Type B pancreatic cell (in vitro differentiated cells): Measurements from ENCODE around the gene PRSS27. TPM values are rescaled to one million over a fixed set of nuclear protein-coding genes. Genes with fewer than 3 reads are reported as not detected.

Experiments
- DNase-seq: peaks from one replicate; pipeline ENCODE4 v3.0.0; 2021; ENCODE audit warnings: mixed read lengths; ENCODE audit not compliant: unreplicated experiment; ENCODE audit errors: extremely low spot score
- H3K27ac Mint-ChIP-seq: 2 replicates; pipeline ENCODE4 v1.8.0; 2021; ENCODE audit warnings: mild to moderate bottlenecking, mixed read lengths
- H3K27me3 Mint-ChIP-seq: 2 replicates; pipeline ENCODE4 v1.8.0; 2021; ENCODE audit warnings: mixed read lengths
- H3K36me3 Mint-ChIP-seq: 2 replicates; pipeline ENCODE4 v1.8.0; 2021; ENCODE audit warnings: mixed read lengths
- H3K4me1 Mint-ChIP-seq: one replicate; pipeline ENCODE4 v1.8.0; 2021; ENCODE audit warnings: mixed read lengths; ENCODE audit not compliant: unreplicated experiment
- H3K4me3 Mint-ChIP-seq: 2 replicates; pipeline ENCODE4 v1.8.0; 2021; ENCODE audit warnings: mild to moderate bottlenecking, mixed read lengths
- H3K9me3 Mint-ChIP-seq: 2 replicates; pipeline ENCODE4 v1.8.0; 2021; ENCODE audit warnings: mixed read lengths
- long read RNA-seq: library from polyadenylated mRNA; unstranded; transcript quantifications from one replicate; pipeline ENCODE4 v2.0.0, GENCODE V29; 2020
- total RNA-seq: library from RNA; stranded (reverse); gene quantifications from 2 replicates; pipeline ENCODE4 v1.2.1, GENCODE V29; 2021; ENCODE audit warnings: low replicate concordance
- TF ChIP-seq, protein P1 (sequence below): fragments of 200-600 bp; sonication (generic); conservative IDR thresholded peaks from 2 replicates; pipeline ENCODE4 v1.5.0; 2021; ENCODE audit warnings: antibody characterized with exemption, mild to moderate bottlenecking

PRSS27 gene
- total RNA-seq: 19.0 and 24.6 TPM in 2 replicates
- long read RNA-seq, partial matches to known transcripts: 0 of 3 reads
- long read RNA-seq, other reads (novel, unspliced or antisense): 0 of 3 reads

DNA sequence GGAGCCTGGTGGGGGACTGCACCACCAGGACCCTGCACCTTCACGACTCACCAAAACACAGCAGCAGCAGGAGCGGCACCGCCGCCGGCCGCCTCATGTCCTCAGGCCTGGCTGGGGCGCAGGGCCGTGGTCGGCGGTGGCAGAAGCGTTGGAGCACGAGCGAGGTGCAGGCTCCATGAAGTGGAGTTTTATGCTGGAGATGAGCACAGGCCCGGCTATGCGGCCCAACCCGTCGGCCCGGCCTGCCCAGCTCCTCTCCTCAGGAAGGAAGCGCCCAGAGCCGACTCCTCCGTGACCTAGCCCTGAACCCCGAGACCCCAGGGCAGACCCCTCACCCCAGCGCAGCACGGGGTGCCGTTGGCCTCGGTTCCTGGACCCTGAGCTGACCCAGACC is at the start of gene PRSS27:
TSS of gene PRSS27 (minus strand) at position 161 of the 394 bp plus-strand sequence. CDS start at position 97, 64 bp downstream.
- TF ChIP-seq, protein P1, sequence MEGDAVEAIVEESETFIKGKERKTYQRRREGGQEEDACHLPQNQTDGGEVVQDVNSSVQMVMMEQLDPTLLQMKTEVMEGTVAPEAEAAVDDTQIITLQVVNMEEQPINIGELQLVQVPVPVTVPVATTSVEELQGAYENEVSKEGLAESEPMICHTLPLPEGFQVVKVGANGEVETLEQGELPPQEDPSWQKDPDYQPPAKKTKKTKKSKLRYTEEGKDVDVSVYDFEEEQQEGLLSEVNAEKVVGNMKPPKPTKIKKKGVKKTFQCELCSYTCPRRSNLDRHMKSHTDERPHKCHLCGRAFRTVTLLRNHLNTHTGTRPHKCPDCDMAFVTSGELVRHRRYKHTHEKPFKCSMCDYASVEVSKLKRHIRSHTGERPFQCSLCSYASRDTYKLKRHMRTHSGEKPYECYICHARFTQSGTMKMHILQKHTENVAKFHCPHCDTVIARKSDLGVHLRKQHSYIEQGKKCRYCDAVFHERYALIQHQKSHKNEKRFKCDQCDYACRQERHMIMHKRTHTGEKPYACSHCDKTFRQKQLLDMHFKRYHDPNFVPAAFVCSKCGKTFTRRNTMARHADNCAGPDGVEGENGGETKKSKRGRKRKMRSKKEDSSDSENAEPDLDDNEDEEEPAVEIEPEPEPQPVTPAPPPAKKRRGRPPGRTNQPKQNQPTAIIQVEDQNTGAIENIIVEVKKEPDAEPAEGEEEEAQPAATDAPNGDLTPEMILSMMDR: no peak
- Mint-ChIP-seq H3K9me3 (no peaks in the 10 kb centered on the region), H3K27me3 (peaks cover 5% of the 10 kb centered on the region), H3K4me3 (peak within 1 kb of the TSS; percentile 85), H3K4me1 (no peaks in the 10 kb centered on the region), H3K36me3 (no peaks in the 10 kb centered on the region), H3K27ac (peak within 1 kb of the TSS; percentile 86)
- no peak for DNase-seq

GRCh38 chr16:2769675-2770056 is 49.6 kb upstream of the PRSS27 start:
- Mint-ChIP-seq H3K27ac (peak overlapping the region; percentile 78), H3K4me1 (peaks cover 6% of the 10 kb centered on the region), H3K4me3 (no peak overlapping the region), H3K36me3 (peaks cover 39% of the 10 kb centered on the region), H3K27me3 (no peaks in the 10 kb centered on the region), H3K9me3 (no peaks in the 10 kb centered on the region)
- DNase-seq: no peak
- TF ChIP-seq, protein P1: no peak

- Mint-ChIP-seq H3K9me3 (no peaks in the 10 kb centered on the region), H3K4me1 (peaks cover 6% of the 10 kb centered on the region), H3K4me3 (no peak overlapping the region), H3K27me3 (no peaks in the 10 kb centered on the region), H3K27ac (peak overlapping the region; percentile 78), H3K36me3 (peaks cover 43% of the 10 kb centered on the region)
- DNase-seq: no peak
- TF ChIP-seq, protein P1: no peak
These were observed 49.1 kb upstream of the PRSS27 start for GRCh38 chr16:2769100-2769529.

DNA sequence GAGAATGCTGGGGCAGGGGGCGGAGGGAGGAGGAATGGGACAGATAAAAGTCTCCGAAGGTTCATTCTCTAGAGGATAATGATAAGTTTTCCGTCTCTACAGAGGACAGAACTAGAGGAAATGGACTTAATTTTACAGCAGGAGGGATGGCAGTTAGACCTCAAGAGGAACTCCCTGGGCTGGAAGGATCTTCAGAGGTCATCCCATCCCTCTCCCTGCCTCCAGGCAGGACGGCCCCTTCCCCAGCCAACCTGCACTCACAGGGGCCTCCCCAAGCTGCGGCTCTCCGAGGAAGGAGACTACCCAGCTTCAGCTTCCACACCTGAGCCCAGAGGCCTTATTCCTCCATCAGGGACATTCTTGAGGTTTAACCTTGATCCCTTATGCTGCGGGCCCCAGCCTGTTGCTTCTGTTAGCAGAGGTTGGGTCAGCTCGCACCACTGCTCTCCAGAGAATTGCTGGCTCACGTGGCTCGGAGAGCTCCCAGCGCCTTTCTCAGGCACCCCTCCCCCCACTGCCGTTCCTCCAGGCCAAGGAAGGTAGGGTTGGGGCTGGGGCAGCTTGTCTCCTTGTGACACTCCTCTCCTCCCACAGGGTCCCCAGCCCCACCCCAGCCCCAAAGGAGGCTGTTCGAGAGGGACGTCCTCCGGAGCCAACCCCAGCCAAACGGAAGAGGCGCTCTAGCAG is 48.5 kb upstream of the PRSS27 start:
- DNase-seq: no peak
- no peak overlapping the region for H3K27ac Mint-ChIP-seq
- TF ChIP-seq, protein P1: no peak
- H3K4me3 Mint-ChIP-seq: no peak overlapping the region
- H3K27me3 Mint-ChIP-seq: no peaks in the 10 kb centered on the region
- peaks cover 6% of the 10 kb centered on the region for H3K4me1 Mint-ChIP-seq
- no peaks in the 10 kb centered on the region for H3K9me3 Mint-ChIP-seq
- peaks cover 49% of the 10 kb centered on the region for H3K36me3 Mint-ChIP-seq

GRCh38 chr16:2767891-2768290 is 47.9 kb upstream of the PRSS27 start:
- no peak for DNase-seq
- no peak overlapping the region for H3K4me3 Mint-ChIP-seq
- H3K27ac Mint-ChIP-seq: peak overlapping the region; percentile 46
- peaks cover 6% of the 10 kb centered on the region for H3K4me1 Mint-ChIP-seq
- peaks cover 6% of the 10 kb centered on the region for H3K9me3 Mint-ChIP-seq
- TF ChIP-seq, protein P1: no peak
- peaks cover 53% of the 10 kb centered on the region for H3K36me3 Mint-ChIP-seq
- H3K27me3 Mint-ChIP-seq: no peaks in the 10 kb centered on the region
